ENCODE data around the gene WFS1.

Gene WFS1

GRCh38 chr4:6262176-6262575 is 7.5 kb upstream of the WFS1 start:
- DNase-seq: no peak

GRCh38 chr4:6262847-6263487 is 6.7 kb upstream of the WFS1 start:
- no peak for DNase-seq

GRCh38 chr4:6263526-6264224 is 6.0 kb upstream of the WFS1 start:
- no peak for DNase-seq

- DNase-seq: no peak
These were observed 5.5 kb upstream of the WFS1 start for GRCh38 chr4:6264225-6264540.

- DNase-seq: no peak
These were observed 4.1 kb upstream of the WFS1 start for GRCh38 chr4:6265546-6265945.

GRCh38 chr4:6267573-6267972 is 2.1 kb upstream of the WFS1 start:
- DNase-seq: no peak

GRCh38 chr4:6268650-6269615 is 717 bp upstream of the WFS1 start:
- DNase-seq: no peak

GRCh38 chr4:6270636-6271121 is 1.0 kb downstream of the WFS1 start:
- no peak for DNase-seq

GRCh38 chr4:6271206-6271605 is 1.6 kb downstream of the WFS1 start:
- no peak for DNase-seq

- DNase-seq: no peak
These were observed 2.2 kb downstream of the WFS1 start for GRCh38 chr4:6271701-6272465.

- DNase-seq: no peak
These were observed 3.4 kb downstream of the WFS1 start for GRCh38 chr4:6272863-6273660.

GRCh38 chr4:6273661-6273990 is 4.0 kb downstream of the WFS1 start:
- DNase-seq: no peak

GRCh38 chr4:6275351-6275750 is 5.7 kb downstream of the WFS1 start:
- DNase-seq: no peak

GRCh38 chr4:6275898-6276806 is 6.5 kb downstream of the WFS1 start:
- DNase-seq: no peak

- no peak for DNase-seq
These were observed 7.6 kb downstream of the WFS1 start for GRCh38 chr4:6277139-6277802.

GRCh38 chr4:6277935-6278800 is 8.5 kb downstream of the WFS1 start:
- DNase-seq: no peak

- no peak for DNase-seq
These were observed 9.1 kb downstream of the WFS1 start for GRCh38 chr4:6278801-6279197.

- DNase-seq: no peak
These were observed 10.1 kb downstream of the WFS1 start for GRCh38 chr4:6279582-6280289.
